IMR-90 (cell line): ENCODE results near the gene SIPA1. TPM values are rescaled to one million over a fixed set of nuclear protein-coding genes. Genes with fewer than 3 reads are reported as not detected.

Source experiments
- ATAC-seq: fragments of 200-7000 bp; cut with Tn5 transposase; 2 replicates; pipeline ENCODE4 v1.9.1; 2020; ENCODE audit warnings: low read depth, mild to moderate bottlenecking, moderate library complexity
- BruUV-seq: library from RNA; stranded (reverse); fragments of 400-500 nt; replicated peaks from 2 replicates; lab custom pipeline; 2021; lab: Mats Ljungman, UMichigan
- CTCF ChIA-PET: fragments of 300-600 bp; formaldehyde crosslinking; extraction: SDS; loops from one replicate; lab custom pipeline; 2021; ENCODE audit warnings: antibody characterized with exemption; lab: Yijun Ruan, JAX
- POLR2A ChIA-PET: fragments of 300-600 bp; sonication (Branson Sonifier 250); formaldehyde crosslinking; loops from one replicate; lab custom pipeline; 2022; ENCODE audit warnings: antibody characterized with exemption; ENCODE audit not compliant: unreplicated experiment; lab: Charles Lee
- DNase-seq: peaks from one replicate; pipeline ENCODE4 v3.0.0; 2013
- H2AFZ ChIP-seq: replicated peaks from 2 replicates; pipeline ENCODE3; 2013; ENCODE audit warnings: low read length, mild to moderate bottlenecking; ENCODE audit not compliant: poor library complexity
- H2AK5ac ChIP-seq: 2 replicates; pipeline ENCODE4 v1.6.1; 2013; ENCODE audit warnings: low read depth, low read length, inconsistent platforms
- H2AK9ac ChIP-seq: replicated peaks from 2 replicates; pipeline ENCODE3; 2013; ENCODE audit warnings: mild to moderate bottlenecking, low read depth, low read length, moderate library complexity; ENCODE audit not compliant: poor library complexity
- H2BK120ac ChIP-seq: 2 replicates; pipeline ENCODE4 v1.6.1; 2013; ENCODE audit warnings: low read depth, low read length, inconsistent platforms
- H2BK15ac ChIP-seq: 3 replicates; pipeline ENCODE4 v1.6.1; 2013; ENCODE audit warnings: low read depth, low read length, inconsistent platforms
- H2BK20ac ChIP-seq: 2 replicates; pipeline ENCODE4 v1.6.1; 2013; ENCODE audit warnings: low read depth, mild to moderate bottlenecking, inconsistent platforms, low read length, moderate library complexity
- H2BK5ac ChIP-seq: 2 replicates; pipeline ENCODE4 v1.6.1; 2013; ENCODE audit warnings: mild to moderate bottlenecking, low read depth, low read length, inconsistent platforms; ENCODE audit not compliant: poor library complexity, severe bottlenecking
- H3K14ac ChIP-seq: replicated peaks from 2 replicates; pipeline ENCODE4 v1.6.1; 2013; ENCODE audit warnings: low read depth, low read length, inconsistent platforms
- H3K18ac ChIP-seq: 2 replicates; pipeline ENCODE4 v1.6.1; 2013; ENCODE audit warnings: low read depth, low read length, control low read depth
- H3K23ac ChIP-seq: 2 replicates; pipeline ENCODE4 v1.6.1; 2013; ENCODE audit warnings: low read depth, low read length, inconsistent platforms
- H3K27ac ChIP-seq: 2 replicates; pipeline ENCODE4 v1.5.1; 2013; ENCODE audit warnings: mild to moderate bottlenecking, control low read depth, low read length; ENCODE audit not compliant: insufficient read depth
- H3K27me3 ChIP-seq: 2 replicates; pipeline ENCODE4 v1.6.1; 2013; ENCODE audit warnings: low read length; ENCODE audit not compliant: control insufficient read depth, insufficient read depth
- H3K36me3 ChIP-seq: 2 replicates; pipeline ENCODE4 v1.6.1; 2013; ENCODE audit warnings: low read length, mixed read lengths; ENCODE audit not compliant: control insufficient read depth, insufficient read depth
- H3K4ac ChIP-seq: 2 replicates; pipeline ENCODE4 v1.6.1; 2013; ENCODE audit warnings: low read depth, low read length, inconsistent platforms
- H3K4me1 ChIP-seq: 2 replicates; pipeline ENCODE4 v1.6.1; 2013; ENCODE audit warnings: low read length, mixed read lengths; ENCODE audit not compliant: control insufficient read depth, insufficient read depth
- H3K4me2 ChIP-seq: 2 replicates; pipeline ENCODE4 v1.6.1; 2013; ENCODE audit warnings: low read depth, mild to moderate bottlenecking, control low read depth, low read length, moderate library complexity
- H3K4me3 ChIP-seq: 2 replicates; pipeline ENCODE4 v1.5.1; 2013; ENCODE audit warnings: low read depth, mild to moderate bottlenecking, control low read depth, low read length, moderate library complexity; ENCODE audit not compliant: insufficient read depth
- H3K56ac ChIP-seq: 2 replicates; pipeline ENCODE4 v1.6.1; 2013; ENCODE audit warnings: low read length, inconsistent platforms; ENCODE audit not compliant: insufficient read depth; ENCODE audit errors: extremely low read depth
- H3K79me1 ChIP-seq, 2 experiments: 2 replicates each; pipeline ENCODE4 v1.6.1; 2013; ENCODE audit warnings: low read length in 2 of 2, inconsistent platforms in 1 of 2, low read depth in 1 of 2
- H3K9ac ChIP-seq: 2 replicates; pipeline ENCODE4 v1.6.1; 2013; ENCODE audit warnings: low read depth, low read length, control low read depth
- H3K9me1 ChIP-seq: 2 replicates; pipeline ENCODE4 v1.6.1; 2013; ENCODE audit warnings: low read length, inconsistent platforms; ENCODE audit not compliant: insufficient read depth
- H3K9me3 ChIP-seq: 2 replicates; pipeline ENCODE4 v1.6.1; 2013; ENCODE audit warnings: low read length; ENCODE audit not compliant: control insufficient read depth, insufficient read depth
- H4K20me1 ChIP-seq: 2 replicates; pipeline ENCODE4 v1.6.1; 2013; ENCODE audit warnings: low read length, inconsistent platforms; ENCODE audit not compliant: insufficient read depth
- H4K5ac ChIP-seq: 2 replicates; pipeline ENCODE4 v1.6.1; 2013; ENCODE audit warnings: mild to moderate bottlenecking, low read depth, low read length, control low read depth
- H4K8ac ChIP-seq, 2 experiments: 2 replicates each; pipeline ENCODE4 v1.6.1; 2013; ENCODE audit warnings: low read depth in 2 of 2, low read length in 2 of 2, control low read depth in 1 of 2, inconsistent platforms in 1 of 2
- H4K91ac ChIP-seq: 2 replicates; pipeline ENCODE4 v1.6.1; 2013; ENCODE audit warnings: low read depth, low read length, inconsistent platforms; ENCODE audit not compliant: insufficient read depth
- BHLHE40 ChIP-seq: fragments of 150-350 bp; IDR thresholded peaks from 2 replicates; pipeline ENCODE4 v1.6.1; 2016; ENCODE audit warnings: mild to moderate bottlenecking, low read depth, low read length
- CHD1 ChIP-seq: IDR thresholded peaks from 2 replicates; pipeline ENCODE4 v1.6.1; 2012; ENCODE audit warnings: low read depth, low read length, improper control_type of control experiment
- FOS ChIP-seq: fragments of 150-350 bp; IDR thresholded peaks from 2 replicates; pipeline ENCODE4 v1.6.1; 2016; ENCODE audit warnings: low read depth, low read length
- MAZ ChIP-seq: IDR thresholded peaks from 2 replicates; pipeline ENCODE4 v1.6.1; 2012; ENCODE audit warnings: low read depth, mild to moderate bottlenecking, low read length, improper control_type of control experiment, moderate library complexity, borderline replicate concordance
- NFE2L2 ChIP-seq: fragments of 150-350 bp; IDR thresholded peaks from 2 replicates; pipeline ENCODE4 v1.6.1; 2016; ENCODE audit warnings: low read depth, mild to moderate bottlenecking, low read length
- POLR2A ChIP-seq: IDR thresholded peaks from 2 replicates; pipeline ENCODE4 v1.6.1; 2012; ENCODE audit warnings: mild to moderate bottlenecking, low read depth, low read length
- RFX5 ChIP-seq: IDR thresholded peaks from 2 replicates; pipeline ENCODE4 v1.8.0; 2012; ENCODE audit warnings: low read depth, mild to moderate bottlenecking, low read length, moderate library complexity
- SMC3 ChIP-seq: fragments of 150-350 bp; IDR thresholded peaks from 2 replicates; pipeline ENCODE4 v1.6.1; 2016; ENCODE audit warnings: low read depth, mild to moderate bottlenecking, antibody characterized with exemption, low read length, moderate library complexity
- WGBS, 2 experiments: methylation state at CpG; one replicate each; pipeline versions ENCODE4 v1.1.5 to v1.1.7; 2013; ENCODE audit warnings: missing lambda C conversion rate in 2 of 2; ENCODE audit not compliant: insufficient read length in 1 of 2; ENCODE audit errors: extremely low coverage in 2 of 2; 5-methylcytosine and 5-hydroxymethylcytosine counted together
- dilution Hi-C: fragments of 300-500 bp; cut with HindIII; formaldehyde crosslinking; loops from one replicate; pipeline ENCODE4 v1.14.3; 2018; ENCODE audit warnings: low sequenced_read_pairs; ENCODE audit not compliant: unreplicated experiment
- in situ Hi-C: fragments of 300-500 bp; cut with MboI; formaldehyde crosslinking; loops from 3 replicates; pipeline ENCODE4 v1.14.3; 2019; ENCODE audit warnings: low sequenced_read_pairs, inconsistent platforms, mixed read lengths
- intact Hi-C: fragments of 100-400 bp; cut with micrococcal nuclease; formaldehyde crosslinking; loops from 2 replicates; pipeline ENCODE4 v1.10.0; 2022
- polyA plus RNA-seq, 3 experiments: library from polyadenylated mRNA; depleted of rRNA; stranded (reverse); fragments of >200 nt; gene quantifications; 2 replicates each; pipeline ENCODE4 v1.2.3, GENCODE V29; 2012; ENCODE audit warnings: low replicate concordance in 1 of 3
- total RNA-seq: library from RNA; depleted of rRNA; stranded (reverse); fragments of >200 nt; gene quantifications from 2 replicates; pipeline ENCODE4 v1.2.3, GENCODE V29; 2012

Gene SIPA1
- total and polyA plus RNA-seq, 2 of the 4 experiments (the other 2 are of a cell fraction) = 10.6 to 39.7 TPM

DNA sequence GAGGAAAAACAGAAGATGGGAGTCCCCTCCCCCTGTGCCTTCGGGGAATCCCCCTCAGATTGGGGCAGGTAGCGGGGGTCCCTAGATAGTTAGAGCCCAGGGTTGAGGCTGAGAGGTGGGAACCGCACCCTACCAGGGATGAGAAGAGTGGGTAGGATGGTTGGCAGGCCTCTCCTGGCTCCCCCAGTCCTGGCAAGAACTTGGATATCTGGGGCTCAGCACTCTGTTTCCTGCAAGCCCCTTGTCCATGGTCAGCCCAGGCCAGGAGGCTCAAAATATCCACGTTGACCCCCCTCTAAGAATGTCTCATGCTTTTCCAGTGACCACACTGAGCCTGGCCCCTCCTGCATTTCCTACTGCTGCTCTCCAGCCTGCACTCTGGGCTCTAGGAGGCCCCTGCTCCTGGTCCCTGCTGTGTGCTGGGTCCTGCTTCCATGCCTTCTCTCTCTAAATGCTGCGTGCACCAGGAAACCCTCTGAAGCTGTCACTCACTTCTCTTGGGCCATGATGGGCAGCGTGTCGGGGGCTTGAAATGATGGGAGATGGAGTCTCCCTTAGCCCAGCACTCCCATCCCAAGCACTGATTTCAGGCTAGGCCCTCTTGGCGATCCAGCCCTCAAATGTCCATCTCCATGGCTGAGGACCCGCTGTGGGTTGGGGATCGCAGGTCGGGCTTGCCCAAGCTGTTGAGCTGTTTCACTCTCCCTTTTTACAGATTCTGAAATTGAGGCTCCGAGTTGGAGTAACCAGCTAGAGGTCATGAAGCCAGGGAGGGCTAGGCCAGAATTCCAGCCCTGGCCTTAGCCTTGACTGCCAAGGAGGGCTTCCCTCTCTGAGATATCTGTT, 25.9 kb upstream of the SIPA1 start:
- Histone ChIP-seq H2BK15ac (no peak overlapping the region), H2AFZ (peak overlapping the region; percentile 59), H3K56ac (no peak overlapping the region), H4K8ac (peak overlapping the region in 1 of 2 experiments; percentile 30; a peak in 1 of 4 replicates), H2BK120ac (no peak overlapping the region), H3K9me3 (no peaks in the 10 kb centered on the region), H3K27ac (peak overlapping the region; percentile 5; the same call in 1 of the 2 replicates), H3K4me3 (no peak overlapping the region), H2AK9ac (peak overlapping the region; percentile 83), H2AK5ac (peak overlapping the region; percentile 86), H3K23ac (no peak overlapping the region), H3K4me1 (peaks cover 24% of the 10 kb centered on the region), H3K9me1 (0 out of 2 replicates have a peak, but pooled peaks cover 14% of the 10 kb centered on the region), H3K9ac (peak overlapping the region; percentile 47), H3K4ac (peak overlapping the region; percentile 51), H3K36me3 (peaks cover 14% of the 10 kb centered on the region), H4K91ac (peak overlapping the region; percentile 41; the same call in 1 of the 2 replicates), H3K18ac (no peak overlapping the region), H3K79me1 (peaks cover 9 to 76% of the 10 kb centered on the region in 2 experiments), H2BK5ac (no peak overlapping the region), H4K20me1 (peaks cover 40% of the 10 kb centered on the region), H4K5ac (no peak overlapping the region), H3K14ac (no peak overlapping the region; the same call in 1 of the 2 replicates), H3K4me2 (peak overlapping the region; percentile 39), H3K27me3 (no peaks in the 10 kb centered on the region), H2BK20ac (no peak overlapping the region)
- no peak for ATAC-seq
- dilution Hi-C loops = no loop called here
- no peak for TF ChIP-seq POLR2A
- no peak for TF ChIP-seq SMC3
- TF ChIP-seq RFX5 = no peak
- TF ChIP-seq BHLHE40 = no peak
- TF ChIP-seq CHD1 = no peak
- TF ChIP-seq NFE2L2 = no peak
- no peak for TF ChIP-seq FOS
- no peak for TF ChIP-seq MAZ
- WGBS, 2 experiments = 80% methylated on average over 1 of the region's 12 CpGs; no CpG with 5 or more reads in 1 of the 2 experiments
- ChIA-PET CTCF (no interaction called here), POLR2A (no interaction called here)
- BruUV-seq = no TSS peak
- intact Hi-C loops = no loop called here
- peak; percentile 26 for DNase-seq
- in situ Hi-C loops = no loop called here
